GM19238 (cell line): Measurements from ENCODE around the gene CD82.

Experiments
- DNase-seq: peaks from one replicate; pipeline ENCODE4 v3.0.0; 2011; ENCODE audit warnings: low spot score; ENCODE audit not compliant: insufficient read length

CD82 gene

DNA sequence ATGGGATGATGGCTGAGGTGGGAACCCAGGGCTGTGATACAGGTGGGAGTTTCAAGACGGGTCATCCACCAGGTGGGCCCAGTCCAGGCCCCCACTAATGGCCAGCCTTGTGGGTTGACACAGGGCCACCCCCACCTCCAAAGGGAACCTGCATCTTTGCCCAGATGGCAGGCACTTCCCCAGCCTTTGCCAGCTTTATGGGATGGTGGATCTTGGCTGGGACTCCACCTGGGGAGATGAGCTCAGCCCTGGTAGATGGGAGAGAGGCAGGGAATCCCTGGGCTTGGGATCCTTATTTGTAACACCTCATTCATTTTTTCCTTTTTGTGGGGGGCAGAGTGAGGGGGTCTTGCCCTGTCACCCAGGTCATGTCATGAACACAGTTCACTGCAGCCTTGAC lies 33.4 kb downstream of the CD82 start:
- no peak for DNase-seq

DNA sequence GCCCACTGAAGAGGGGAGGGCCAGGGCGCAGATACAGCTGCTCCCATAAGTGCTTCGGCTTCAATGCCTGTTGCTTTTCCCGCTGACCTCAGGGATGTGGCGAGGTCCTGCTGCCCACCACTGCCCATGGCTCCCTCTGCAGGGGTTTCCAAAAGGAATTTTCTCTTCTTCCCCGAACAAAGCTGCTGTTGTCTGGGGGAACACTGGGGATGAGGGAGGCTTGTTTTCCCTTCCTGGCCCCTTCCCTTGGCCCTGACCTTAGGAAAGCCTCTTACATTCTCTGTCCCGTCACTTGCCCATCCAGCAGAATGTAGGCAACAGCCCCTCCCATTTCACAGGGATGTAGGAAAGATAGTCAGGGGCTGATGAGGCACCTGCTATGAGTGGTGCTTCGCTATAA lies 34.8 kb downstream of the CD82 start:
- DNase-seq: no peak

DNA sequence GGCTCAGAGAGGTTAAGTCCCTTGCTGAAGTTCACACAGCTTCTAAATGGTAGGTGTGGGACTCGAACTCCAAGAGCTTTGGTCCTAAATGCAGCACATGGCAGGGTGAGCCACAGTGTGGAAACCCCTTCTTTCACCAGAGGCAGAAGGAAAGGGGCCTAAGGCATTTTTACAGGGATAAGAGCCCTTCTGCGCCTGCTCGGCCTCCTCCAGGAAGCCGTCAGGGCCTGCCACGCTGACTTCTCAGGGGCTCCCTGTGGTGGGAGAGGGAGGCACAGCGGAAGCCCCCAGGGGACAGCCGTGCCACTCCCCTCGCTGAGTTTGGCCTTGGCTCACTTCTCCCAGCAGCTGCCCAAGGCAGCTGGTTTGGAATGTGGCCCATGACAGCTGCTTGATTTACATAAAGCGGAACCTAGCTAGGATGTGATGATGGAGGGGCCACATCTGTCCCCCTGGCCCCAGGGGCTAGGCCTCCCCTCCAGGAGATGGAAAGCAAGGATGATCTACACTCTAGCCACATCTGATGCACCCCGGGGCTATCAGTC lies 35.4 kb downstream of the CD82 start:
- peak; percentile 65 for DNase-seq

DNA sequence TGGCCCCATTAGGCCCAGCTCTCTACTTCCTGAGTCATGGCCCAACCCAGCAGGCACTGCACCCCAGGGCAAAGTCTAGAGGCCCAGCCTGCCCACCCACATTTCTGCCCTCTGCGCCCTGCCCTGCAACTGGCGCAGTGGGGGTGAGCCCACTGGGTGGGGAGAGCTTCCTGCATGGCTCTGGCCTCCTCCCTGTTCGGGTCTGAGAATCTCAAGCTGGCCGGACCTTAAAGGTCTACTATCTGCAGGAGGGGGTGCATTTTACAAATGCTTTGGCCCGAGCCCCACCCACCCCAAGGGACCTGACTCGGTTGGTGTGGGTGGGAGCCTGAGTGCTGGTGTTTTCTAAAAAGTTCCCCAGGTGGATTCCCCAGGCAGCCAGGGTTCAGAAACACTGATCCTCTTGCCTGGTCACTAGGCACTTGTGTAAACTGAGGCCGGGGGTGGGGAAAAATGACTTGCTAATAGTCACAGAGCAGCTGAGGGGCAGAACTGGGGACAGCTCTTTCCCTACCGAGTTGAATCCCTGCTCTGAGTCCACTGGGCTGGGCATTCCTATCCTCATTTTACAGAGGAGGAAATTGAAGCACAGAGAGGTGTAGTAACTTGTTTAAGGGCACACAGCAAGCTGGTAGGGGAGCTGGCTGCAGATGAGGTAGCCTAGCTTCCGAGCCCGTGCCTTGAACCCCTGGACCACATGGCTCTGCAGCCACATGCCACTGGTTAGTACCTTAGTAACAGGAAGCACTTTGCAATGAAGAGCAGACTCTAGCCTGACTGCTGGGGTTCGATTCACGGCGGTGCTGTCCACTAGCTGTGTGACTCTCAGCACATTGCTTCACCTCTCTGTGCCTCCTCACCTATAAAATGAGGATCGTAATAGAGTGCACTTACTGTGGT lies 36.3 kb downstream of the CD82 start:
- peak; percentile 32 for DNase-seq

DNA sequence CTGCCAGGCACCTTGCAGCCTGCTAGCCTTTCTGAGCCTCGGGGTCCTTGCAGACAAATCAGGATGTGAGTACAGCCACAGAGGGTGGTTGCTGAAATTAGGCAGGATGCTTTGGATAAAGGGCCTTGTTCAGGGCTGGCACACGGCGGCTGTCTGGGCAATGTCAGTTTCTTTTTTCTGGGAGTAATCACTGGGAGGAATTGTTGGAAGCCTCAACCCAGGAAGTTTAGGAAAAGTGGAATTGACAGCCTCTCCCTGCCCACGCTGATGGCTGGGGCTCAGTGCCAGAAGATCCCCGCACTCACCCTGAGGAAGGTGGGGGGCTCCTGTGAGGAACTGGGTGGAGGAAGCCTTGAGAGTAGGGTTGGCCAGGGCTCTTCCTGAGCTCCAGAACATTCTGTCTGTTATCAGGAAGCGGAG lies 37.4 kb downstream of the CD82 start:
- no peak for DNase-seq

DNA sequence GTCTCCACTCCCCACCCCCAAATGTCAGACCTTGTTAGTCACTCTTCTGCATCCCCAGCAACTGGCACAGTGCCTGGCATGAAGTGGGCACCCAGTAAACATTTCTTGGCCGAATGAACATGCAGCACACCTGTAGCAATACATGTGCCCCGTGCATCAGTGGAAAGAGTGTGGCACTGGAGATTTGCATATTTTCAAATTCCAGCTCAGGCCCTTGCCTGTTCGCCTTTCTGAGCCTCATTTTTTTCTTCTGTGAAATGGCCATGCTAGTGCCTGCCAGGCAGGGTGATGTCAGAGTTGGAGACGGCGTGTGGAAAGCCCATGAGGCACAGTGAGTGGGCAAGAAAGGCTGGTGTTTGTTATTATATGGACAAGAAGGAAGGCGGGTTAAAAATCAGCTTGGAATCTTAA lies 38.7 kb downstream of the CD82 start:
- no peak for DNase-seq

DNA sequence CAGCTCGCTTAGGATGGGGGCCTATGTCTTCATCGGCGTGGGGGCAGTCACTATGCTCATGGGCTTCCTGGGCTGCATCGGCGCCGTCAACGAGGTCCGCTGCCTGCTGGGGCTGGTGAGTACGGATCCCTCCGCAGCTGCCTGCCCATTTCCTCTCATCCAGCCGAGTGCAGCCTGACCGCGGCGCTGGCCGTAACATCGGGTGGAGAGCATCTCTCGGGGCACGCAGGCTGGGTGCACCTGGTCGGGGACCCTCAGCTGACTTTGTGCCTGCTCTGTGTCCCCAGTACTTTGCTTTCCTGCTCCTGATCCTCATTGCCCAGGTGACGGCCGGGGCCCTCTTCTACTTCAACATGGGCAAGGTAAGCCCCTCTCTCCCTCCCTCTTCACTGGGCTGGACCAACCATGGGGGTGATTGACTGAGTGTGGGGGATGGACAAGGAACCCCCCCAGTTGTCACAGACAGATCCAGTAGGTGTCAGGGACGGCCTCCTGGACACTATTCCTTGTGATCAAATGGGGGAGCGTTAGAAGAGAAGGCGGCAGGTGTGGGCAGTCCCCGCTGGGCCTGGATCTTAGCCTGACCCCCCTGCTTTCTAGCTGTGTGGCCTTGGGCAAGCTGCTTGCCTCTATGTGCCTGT lies 39.7 kb downstream of the CD82 start:
- DNase-seq: no peak

DNA sequence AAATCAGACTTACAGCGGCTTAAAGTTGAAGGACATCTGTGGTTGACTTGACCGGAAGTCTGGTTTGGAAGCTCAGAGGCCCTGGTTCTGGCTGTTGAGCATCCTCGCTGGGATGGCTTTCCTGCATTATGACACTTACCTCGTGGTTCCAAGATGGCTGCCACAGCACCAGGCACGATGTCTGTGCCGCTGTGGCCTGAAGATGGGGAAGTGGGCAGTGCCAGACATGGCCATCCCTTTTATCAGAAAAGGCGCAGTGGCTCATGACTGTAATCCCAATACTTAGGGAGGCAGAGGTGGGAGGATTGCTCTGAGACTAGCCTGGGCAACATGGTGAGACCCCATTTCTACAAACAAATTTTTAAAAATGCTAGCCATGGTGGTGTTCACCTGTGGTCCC lies 40.5 kb downstream of the CD82 start:
- no peak for DNase-seq

DNA sequence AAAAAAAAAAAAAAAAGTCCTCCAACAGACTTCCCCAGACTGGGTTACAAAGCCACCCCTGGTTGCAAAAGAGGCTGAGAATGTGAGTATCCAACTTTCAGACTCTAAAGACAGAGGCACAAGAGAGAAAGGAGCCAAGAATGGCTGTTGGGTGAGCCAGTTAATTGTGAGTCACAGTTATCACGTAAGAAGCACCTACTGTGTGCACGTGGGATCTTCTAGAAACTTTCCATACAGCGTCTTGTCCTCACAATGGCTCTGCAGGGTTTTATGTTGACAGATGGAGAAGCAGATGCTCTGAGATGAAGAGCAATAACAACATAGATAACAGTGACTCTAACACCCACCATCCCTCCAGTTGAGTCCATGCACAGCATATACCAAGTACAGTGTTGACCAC lies 41.0 kb downstream of the CD82 start:
- no peak for DNase-seq

DNA sequence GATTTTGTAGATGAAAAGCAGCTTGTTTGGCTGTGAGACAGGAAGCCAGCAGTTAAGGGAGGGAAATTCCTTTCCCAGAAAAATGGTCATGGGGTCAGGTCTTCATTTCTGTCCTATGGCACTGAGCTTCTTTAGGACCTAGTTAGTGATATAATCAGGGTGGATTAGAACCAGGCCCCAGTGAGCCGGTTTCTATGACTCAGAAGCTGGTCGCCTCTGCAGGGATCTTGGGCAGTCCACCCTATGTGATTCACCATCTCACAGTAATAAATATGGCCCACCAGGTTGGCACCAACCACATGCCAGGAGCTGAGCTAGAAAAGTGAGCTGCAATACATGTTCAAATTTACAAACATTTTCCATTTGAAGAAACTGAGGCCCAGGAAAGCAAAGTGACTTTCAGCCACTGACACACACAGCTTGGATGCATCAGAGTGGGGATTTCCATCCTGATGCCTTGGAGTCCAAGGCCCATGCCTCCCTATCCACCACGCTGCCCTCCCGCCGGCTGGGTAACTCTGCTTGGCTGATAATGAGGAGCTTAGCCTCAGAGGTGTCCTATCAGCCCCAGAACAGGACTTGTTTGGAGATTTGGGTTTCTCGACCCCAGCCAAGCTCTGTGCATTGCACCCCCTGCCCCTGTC lies 42.0 kb downstream of the CD82 start:
- no peak for DNase-seq

DNA sequence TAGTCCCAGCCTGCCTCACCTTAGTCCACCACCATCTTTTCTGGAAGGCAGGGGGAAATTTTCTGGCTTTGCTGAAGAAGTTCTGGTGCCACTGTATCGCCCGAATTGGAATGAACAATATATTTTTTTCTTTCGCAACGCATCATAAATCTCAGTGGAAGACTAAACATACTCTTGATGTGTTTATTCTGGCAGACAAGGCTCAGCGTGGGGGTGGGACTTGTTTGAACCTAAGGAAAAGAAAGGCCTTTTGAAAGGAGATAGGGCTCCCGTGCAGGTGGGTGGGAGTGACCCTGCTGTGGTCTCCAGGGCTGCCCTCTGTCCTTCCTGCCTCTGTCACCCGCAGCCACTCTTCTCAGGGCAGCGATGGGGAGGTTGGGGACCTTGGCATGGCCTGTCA lies 42.5 kb downstream of the CD82 start:
- no peak for DNase-seq

DNA sequence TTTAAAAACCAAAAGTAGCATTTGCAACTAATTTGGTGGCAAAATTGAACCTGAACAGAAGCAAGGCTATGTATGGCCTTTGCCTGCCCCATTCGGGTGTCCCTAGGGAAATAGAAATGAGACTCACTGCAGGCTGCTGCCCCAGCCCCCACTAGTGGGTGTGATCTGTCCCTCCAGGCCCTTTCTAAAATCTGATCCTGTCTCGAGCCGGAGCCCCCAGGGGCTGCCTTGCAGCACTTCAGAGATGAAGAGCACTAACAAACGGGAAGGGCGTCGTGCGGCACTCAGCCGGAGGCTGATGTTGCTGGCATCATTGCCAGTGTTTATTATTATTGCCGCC lies 43.2 kb downstream of the CD82 start:
- no peak for DNase-seq

DNA sequence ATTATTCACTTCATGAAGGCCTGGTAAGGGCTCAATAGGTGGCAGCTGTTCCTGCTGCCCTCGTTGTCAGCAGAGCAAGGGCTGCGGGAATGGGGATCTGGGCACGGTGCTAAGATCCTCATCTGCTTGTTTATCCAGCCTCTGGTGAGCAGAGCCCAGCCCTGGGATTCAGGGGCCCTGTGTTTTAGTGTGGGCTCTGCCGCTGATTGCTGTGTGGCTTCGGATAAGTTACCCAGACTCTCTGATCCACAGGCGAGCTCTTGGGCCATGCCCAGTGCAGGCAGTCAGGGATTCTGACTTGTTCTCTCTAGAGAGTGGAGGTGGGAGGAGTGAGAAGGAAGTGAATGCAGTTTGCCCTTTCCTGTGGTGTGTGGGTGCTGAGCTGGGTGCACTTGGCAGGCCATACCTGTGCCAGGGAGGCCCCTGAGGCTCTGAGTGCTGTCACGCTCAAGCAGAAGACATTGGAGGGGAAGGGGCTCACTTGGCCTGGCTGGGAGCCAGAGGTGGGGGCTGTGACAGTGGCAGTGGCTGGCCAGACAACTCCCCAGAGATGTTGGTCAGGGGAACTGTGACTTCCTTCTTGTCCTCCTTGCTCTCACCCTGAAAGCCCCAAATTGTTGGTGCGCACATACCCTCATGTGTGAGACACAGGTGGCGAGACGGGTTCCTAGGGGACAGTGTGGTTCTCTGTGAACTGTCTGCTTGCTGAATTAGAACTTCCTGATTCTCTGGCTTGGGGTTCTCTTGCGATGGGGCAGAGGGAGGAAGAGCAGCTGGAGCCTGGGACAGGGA lies 43.7 kb downstream of the CD82 start:
- peak; percentile 51 for DNase-seq

DNA sequence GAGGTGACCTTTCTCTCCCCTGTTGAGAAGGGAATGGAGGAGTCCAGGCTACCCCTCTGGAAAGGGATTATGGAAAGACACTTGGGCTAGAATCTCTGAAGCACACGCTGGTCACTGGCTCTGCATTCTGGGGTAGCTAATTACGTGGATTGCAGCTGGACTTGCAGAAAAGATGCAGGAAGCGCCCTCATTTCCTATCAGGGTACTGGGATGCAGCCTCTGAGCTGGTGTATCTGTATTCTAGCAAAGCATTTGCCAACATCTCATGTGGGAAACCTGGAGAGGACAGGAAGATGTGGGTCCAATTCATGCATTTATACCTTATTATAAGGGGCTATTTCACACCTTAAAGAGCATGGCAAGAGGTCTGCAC lies 44.3 kb downstream of the CD82 start:
- no peak for DNase-seq

DNA sequence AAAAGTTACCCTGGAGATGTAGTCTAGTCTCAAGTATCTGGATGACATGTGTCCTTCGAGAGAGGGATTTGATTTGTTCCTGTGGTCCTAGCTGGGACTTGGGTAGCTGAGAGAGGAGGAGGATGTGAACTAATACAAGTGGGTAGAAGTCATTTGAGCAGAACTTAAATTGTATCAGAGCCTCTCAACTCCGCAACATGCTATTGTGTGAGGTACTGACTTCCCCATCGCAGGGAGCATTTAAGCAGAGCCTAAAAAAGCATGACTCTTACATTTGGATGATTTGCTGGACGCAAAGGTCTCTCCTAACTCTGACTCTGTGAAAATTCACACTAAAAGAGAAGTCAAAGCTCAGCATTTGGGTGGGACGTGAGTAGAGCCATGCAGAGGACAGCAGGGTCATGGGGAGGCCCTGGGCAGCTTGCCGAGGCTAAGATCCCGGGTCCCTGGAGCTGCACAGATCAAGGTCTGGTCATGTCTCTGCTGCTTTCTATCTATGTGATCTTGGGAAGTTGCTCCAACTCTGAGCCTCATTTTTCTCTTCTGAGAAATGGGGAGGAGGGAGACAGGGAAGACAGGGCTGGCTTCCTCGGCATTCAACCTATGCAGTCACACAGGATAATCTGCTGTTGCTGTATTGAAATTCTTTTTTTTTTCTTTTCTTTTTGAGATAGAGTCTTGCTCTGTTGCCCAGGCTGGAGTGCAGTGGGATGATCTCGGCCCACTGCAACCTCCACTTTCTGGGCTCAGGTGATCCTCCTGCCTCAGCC lies 44.9 kb downstream of the CD82 start:
- no peak for DNase-seq

DNA sequence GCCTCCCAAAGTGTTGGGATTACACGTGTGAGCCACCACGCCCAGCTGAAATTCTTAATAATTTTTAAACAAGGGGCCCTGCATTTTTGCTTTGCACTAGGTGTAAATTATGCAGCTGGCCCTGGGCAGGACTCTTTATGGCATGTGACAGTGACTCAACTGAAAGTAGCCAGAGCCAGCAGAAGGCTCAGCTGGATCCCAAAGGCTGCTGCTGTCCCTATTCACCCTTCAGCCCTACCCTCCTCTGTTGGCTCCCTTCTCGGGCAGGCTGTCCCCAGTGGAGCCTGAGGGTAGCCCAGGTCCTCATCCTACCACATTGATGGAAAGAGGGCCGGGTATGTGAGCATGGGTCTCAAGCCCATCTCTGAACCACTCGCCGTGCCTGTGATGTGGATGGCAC lies 45.6 kb downstream of the CD82 start:
- DNase-seq: no peak

DNA sequence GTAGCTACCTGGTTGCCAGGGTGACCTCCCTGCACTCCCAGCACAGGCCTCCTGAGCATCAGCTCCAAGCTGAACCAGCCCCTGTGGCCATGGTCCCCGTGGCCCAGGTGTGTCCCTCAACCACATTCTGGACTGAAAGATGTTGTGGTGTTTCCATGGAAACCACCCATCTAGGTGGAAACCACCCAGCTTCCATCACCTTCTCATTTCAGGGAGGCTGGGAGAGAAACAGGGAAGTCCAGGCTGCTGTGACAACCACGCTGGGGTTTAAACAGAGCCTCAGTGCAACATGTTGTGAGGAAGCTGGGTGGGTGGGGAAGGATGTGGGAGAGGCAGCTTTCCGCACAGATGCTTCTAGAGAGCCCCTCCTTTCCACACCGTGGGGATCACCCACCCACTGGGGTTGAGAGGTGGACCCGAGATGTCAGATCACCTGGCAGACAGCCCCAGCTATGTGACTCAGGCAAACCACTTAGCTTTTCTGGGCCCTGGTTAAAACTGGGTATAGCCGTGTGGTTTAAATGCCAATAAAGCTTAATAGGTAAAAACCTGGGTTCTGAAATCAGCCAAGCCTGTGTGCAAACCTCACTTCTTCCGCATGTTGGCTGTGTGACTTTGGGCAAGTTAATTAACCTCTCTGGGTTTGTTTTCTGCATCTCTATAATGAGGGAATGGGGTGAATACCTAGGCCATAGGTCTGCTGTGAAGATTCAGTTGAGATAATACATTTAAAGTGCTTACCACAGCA lies 46.4 kb downstream of the CD82 start:
- DNase-seq: peak; percentile 49

DNA sequence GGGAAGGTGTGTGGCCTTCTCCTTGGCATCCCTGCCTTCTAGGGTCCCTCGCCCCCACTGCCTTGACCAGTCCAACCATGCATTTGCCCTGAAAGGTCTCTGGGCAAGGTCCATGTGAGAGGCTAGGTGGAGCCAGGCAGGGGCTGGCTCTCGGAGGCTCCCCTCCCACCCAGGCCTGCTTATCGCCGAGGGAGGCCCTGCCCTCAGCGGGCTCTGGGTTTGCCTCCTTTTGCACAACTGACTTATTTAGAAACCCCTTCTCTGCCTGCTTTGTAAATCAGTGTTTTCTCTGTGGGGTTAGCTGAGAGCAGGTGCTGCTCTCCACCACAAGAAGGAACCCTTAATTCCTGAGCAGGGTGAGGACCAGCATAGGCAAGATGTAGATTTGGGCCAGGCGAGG lies 47.7 kb downstream of the CD82 start:
- no peak for DNase-seq

DNA sequence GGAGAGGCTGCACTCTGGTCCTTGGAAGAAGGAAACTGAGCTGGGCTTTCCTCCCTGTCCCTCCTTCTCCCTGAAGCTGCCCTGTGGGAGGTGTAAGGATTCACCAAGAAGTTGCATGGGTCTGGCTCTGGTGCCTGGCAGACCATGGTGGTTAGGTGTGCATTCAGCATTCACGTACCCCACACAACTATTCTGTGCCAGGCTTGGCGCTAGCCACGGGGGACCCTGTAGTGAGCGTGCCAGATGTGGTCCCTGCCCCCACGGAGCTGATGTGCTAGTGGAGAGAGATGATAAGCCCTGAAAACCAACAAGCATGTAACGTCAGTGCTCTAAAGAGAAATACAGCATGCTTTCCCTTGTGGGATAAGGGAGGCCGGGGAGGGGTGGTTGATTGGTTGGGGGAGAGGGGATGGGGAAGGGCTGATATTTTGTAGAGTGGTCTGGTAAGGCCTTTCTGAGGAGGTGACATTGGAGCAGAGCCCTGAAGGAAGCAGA lies 48.9 kb downstream of the CD82 start:
- DNase-seq: no peak
